ENCODE measurements around the gene CDC14A.

The CDC14A gene

DNA sequence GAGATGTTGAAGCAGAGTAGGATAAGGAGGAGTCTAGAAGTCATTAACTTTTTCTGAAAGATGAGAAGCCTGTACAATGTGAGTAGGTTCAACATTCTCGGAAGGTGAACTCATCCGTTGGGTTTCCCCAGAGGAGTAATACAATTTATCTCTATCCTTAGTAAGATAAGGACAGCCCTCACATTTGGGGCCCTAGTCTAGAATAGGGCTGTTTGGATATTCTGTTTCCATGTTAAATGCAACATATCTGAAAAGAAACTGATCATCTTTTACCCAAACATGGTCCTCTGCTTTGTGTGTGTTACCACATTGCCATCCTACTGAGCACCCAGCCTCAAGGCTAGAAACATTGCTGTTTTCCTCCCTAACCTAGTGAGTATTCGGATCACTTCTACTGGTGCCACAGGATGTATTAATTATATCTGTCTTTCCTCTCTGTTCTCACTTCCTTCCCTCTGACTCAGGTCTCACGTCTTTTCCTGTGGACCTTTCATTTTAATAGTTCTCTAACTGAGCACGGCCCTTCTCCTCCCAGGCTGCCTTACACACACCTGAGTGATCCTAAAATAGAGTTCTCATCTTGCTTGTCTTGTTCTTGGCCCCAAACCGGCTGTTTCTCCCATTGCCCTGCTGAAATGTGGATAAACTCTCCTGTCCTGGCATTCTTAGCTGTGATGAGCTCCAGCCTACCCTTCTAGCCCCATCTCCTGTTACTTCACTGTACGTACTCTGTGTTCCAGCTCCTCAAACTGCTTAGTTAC lies 91.7 kb downstream of the CDC14A start:
- TF ChIP-seq CTCF (conservative IDR thresholded peaks at IDR 0.05; ENCODE audit: low read depth, low read length), result no peak
- DNase-seq (ENCODE audit: low read depth), result no peak
- H3K4me3 ChIP-seq (ENCODE audit: low read length), result no peak overlapping the region

GRCh38 chr1:100445565-100445964 lies 93.3 kb downstream of the CDC14A start:
- no peak for DNase-seq (ENCODE audit: low read depth)
- no peak for TF ChIP-seq CTCF (conservative IDR thresholded peaks at IDR 0.05; ENCODE audit: low read depth, low read length)
- H3K4me3 ChIP-seq (ENCODE audit: low read length), result no peak overlapping the region

- no peak for TF ChIP-seq CTCF (conservative IDR thresholded peaks at IDR 0.05; ENCODE audit: low read depth, low read length)
- DNase-seq (ENCODE audit: low read depth), result no peak
- H3K4me3 ChIP-seq (ENCODE audit: low read length), result no peak overlapping the region
Observed at GRCh38 chr1:100448366-100448765, 96.1 kb downstream of the CDC14A start.

- DNase-seq (ENCODE audit: low read depth), result no peak
- no peak overlapping the region for H3K4me3 ChIP-seq (ENCODE audit: low read length)
- TF ChIP-seq CTCF (conservative IDR thresholded peaks at IDR 0.05; ENCODE audit: low read depth, low read length), result no peak
Observed at GRCh38 chr1:100449477-100449876, 97.2 kb downstream of the CDC14A start.

- DNase-seq (ENCODE audit: low read depth), result no peak
- no peak for TF ChIP-seq CTCF (conservative IDR thresholded peaks at IDR 0.05; ENCODE audit: low read depth, low read length)
- no peak overlapping the region for H3K4me3 ChIP-seq (ENCODE audit: low read length)
Observed at GRCh38 chr1:100452641-100453040, 100.3 kb downstream of the CDC14A start.

DNA sequence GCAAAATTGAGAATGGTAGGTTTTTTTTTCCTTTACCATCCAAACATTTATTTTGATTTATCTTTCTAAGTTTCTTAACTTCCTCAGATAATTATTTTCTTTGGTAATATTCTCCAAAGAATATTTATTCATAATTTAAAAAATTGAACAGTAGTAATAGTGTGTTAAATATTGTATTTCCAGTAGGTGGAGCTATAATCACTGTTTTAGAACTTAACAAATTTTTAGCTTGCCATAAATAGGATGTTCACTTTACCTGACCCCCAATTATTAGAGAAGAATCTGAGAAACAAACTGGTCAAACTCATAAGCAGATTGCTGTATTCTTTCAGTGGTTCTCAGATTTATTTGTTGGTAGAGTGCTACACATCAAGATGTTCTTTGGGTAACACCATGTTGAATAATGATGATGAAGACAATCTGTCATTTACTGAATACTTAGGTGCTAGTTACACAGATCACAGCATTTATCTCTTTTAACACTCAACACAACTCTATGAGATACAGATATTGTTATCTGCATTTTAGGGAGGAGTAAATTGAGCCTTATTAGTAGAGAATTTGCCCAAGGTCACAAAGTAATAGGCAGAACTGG lies 103.3 kb downstream of the CDC14A start:
- peak; percentile 40 for TF ChIP-seq CTCF (conservative IDR thresholded peaks at IDR 0.05; ENCODE audit: low read depth, low read length)
- no peak for DNase-seq (ENCODE audit: low read depth)
- H3K4me3 ChIP-seq (ENCODE audit: low read length), result no peak overlapping the region

GRCh38 chr1:100456880-100457279 lies 104.6 kb downstream of the CDC14A start:
- H3K4me3 ChIP-seq (ENCODE audit: low read length), result no peak overlapping the region
- TF ChIP-seq CTCF (conservative IDR thresholded peaks at IDR 0.05; ENCODE audit: low read depth, low read length), result no peak
- no peak for DNase-seq (ENCODE audit: low read depth)
